ENCODE data around the gene RAPGEF2. TPM values are rescaled to one million over a fixed set of nuclear protein-coding genes. Genes with fewer than 3 reads are reported as not detected.

The RAPGEF2 gene
- total and polyA plus RNA-seq, 9 of the 15 experiments (the other 6 are each of a cell fraction or from before 2014, with no cell fraction given) = 3.1 to 32.6 (median 23.1) TPM

GRCh38 chr4:159102622-159103383 lies at the start of gene RAPGEF2 (continued):
- TF ChIP-seq NONO (IDR thresholded peaks at IDR 0.05; ENCODE audit: low read depth in 2 of 2, low read length in 1 of 2) = no peak
- peak; percentile 89 for TF ChIP-seq RBM25 (IDR thresholded peaks at IDR 0.05; ENCODE audit: low read depth, low read length, severe bottlenecking)
- TF ChIP-seq SMAD4 (CRISPR knock-in tag; conservative IDR thresholded peaks at IDR 0.05) = peak; percentile 77
- TF ChIP-seq RBM34 (IDR thresholded peaks at IDR 0.05; ENCODE audit: borderline replicate concordance, insufficient read depth, low read length) = no peak
- no peak for TF ChIP-seq POLR3A (IDR thresholded peaks at IDR 0.05; ENCODE audit: borderline replicate concordance, extremely low read depth, insufficient read depth, insufficient read length)
- TF ChIP-seq PKNOX1 (IDR thresholded peaks at IDR 0.05) = peak; percentile 98
- no peak for TF ChIP-seq ZNF395 (CRISPR knock-in tag; IDR thresholded peaks at IDR 0.05)
- no peak for TF ChIP-seq TAL1 (IDR thresholded peaks at IDR 0.05)
- TF ChIP-seq KLF10 (CRISPR knock-in tag; IDR thresholded peaks at IDR 0.05) = no peak
- TF ChIP-seq ZNF655 (CRISPR knock-in tag; IDR thresholded peaks at IDR 0.05) = no peak
- no peak for TF ChIP-seq BCOR (IDR thresholded peaks at IDR 0.05)
- TF ChIP-seq ZNF282 (CRISPR knock-in tag; IDR thresholded peaks at IDR 0.05) = no peak
- TF ChIP-seq, protein P1, sequence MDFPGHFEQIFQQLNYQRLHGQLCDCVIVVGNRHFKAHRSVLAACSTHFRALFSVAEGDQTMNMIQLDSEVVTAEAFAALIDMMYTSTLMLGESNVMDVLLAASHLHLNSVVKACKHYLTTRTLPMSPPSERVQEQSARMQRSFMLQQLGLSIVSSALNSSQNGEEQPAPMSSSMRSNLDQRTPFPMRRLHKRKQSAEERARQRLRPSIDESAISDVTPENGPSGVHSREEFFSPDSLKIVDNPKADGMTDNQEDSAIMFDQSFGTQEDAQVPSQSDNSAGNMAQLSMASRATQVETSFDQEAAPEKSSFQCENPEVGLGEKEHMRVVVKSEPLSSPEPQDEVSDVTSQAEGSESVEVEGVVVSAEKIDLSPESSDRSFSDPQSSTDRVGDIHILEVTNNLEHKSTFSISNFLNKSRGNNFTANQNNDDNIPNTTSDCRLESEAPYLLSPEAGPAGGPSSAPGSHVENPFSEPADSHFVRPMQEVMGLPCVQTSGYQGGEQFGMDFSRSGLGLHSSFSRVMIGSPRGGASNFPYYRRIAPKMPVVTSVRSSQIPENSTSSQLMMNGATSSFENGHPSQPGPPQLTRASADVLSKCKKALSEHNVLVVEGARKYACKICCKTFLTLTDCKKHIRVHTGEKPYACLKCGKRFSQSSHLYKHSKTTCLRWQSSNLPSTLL (IDR thresholded peaks at IDR 0.05) = no peak
- peak; percentile 58; the same call in 1 of the 2 replicates for TF ChIP-seq ZNF263 (CRISPR knock-in tag; IDR thresholded peaks at IDR 0.05; ENCODE audit: borderline replicate concordance)
- TF ChIP-seq HNRNPK (IDR thresholded peaks at IDR 0.05; ENCODE audit: low read depth, low read length, poor library complexity, severe bottlenecking) = no peak
- TF ChIP-seq NUFIP1 (IDR thresholded peaks at IDR 0.05; ENCODE audit: partially characterized antibody) = no peak
- TF ChIP-seq JUND (IDR thresholded peaks at IDR 0.05; ENCODE audit: borderline replicate concordance, low read depth, low read length) = peak; percentile 68
- TF ChIP-seq JUND (tag; IDR thresholded peaks at IDR 0.05; ENCODE audit: borderline replicate concordance, low read depth, low read length) = no peak; the same call in 2 of the 3 replicates
- 0 out of 2 replicates have a peak, but pooled peaks have one; percentile 23 for TF ChIP-seq ZKSCAN1 (IDR thresholded peaks at IDR 0.05; ENCODE audit: low read depth, low read length)
- TF ChIP-seq ZNF780A (CRISPR knock-in tag; IDR thresholded peaks at IDR 0.05) = no peak
- peak; percentile 64 for TF ChIP-seq MEIS2 (IDR thresholded peaks at IDR 0.05; ENCODE audit: partially characterized antibody)
- TF ChIP-seq KLF1 (tag; IDR thresholded peaks at IDR 0.05) = peak; percentile 51; the same call in 1 of the 2 replicates
- peak; percentile 67 for TF ChIP-seq CREB1 (IDR thresholded peaks at IDR 0.05)
- TF ChIP-seq CREB1 (CRISPR knock-in tag; IDR thresholded peaks at IDR 0.05) = no peak; the same call in 1 of the 2 replicates
